SK-N-SH treated with all-trans-retinoic acid at 6 μM for 48 hours (cell line): Measurements from ENCODE around the gene ABCC3.

ENCODE experiments used
- BACH2 ChIP-seq: fragments of 250-450 bp; sonication (Bioruptor Pico); IDR thresholded peaks from 2 replicates; pipeline ENCODE4 v1.9.0; 2021; ENCODE audit warnings: mild to moderate bottlenecking, borderline replicate concordance
- RARB ChIP-seq: fragments of 250-450 bp; sonication (Bioruptor Pico); IDR thresholded peaks from 2 replicates; pipeline ENCODE4 v1.8.0; 2021; ENCODE audit warnings: mild to moderate bottlenecking, moderate library complexity
- TOX ChIP-seq: fragments of 250-450 bp; sonication (Bioruptor Pico); IDR thresholded peaks from 2 replicates; pipeline ENCODE4 v1.8.0; 2021; ENCODE audit warnings: mild to moderate bottlenecking, moderate library complexity, borderline replicate concordance
- TSHZ2 ChIP-seq: fragments of 250-450 bp; sonication (Bioruptor Pico); IDR thresholded peaks from 2 replicates; pipeline ENCODE4 v1.5.0; 2020; ENCODE audit warnings: mild to moderate bottlenecking, moderate library complexity

DNA sequence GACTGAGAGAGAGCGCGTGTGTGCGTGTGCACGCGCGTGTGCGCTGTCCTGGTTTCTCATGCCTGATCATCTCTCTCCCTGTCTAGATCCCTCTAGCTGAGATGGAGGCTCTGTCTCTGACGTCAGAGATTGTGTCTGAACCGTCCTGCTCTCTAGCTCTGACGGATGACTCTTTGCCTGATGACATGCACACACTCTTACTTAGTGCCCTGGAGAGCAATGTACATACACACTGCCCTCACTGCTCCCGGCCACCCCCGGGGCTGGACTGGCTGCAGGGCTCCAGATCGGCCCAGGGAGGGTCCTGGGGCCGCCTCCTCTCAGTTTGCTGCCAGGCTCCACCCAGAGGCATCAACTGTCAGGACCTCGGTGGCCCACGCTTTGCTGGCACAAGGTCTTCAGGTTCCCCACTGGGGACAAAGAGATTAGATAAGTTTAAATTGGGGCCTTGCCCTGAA is 13.1 kb upstream of the ABCC3 start:
- TF ChIP-seq RARB (CRISPR knock-in tag) = no peak
- no peak for TF ChIP-seq TOX (CRISPR knock-in tag)
- TF ChIP-seq BACH2 (CRISPR knock-in tag) = no peak
- TF ChIP-seq TSHZ2 (CRISPR knock-in tag) = no peak
